ENCODE measurements around the gene KHNYN. TPM values are rescaled to one million over a fixed set of nuclear protein-coding genes. Genes with fewer than 3 reads are reported as not detected.

The KHNYN gene
- total and polyA plus RNA-seq, 2 donors = 37.5 to 51.4 TPM

- H3K36me3 ChIP-seq (ENCODE audit: insufficient read depth) = no peaks in the 10 kb centered on the region
- H3K4me1 ChIP-seq (ENCODE audit: insufficient read depth) = no peaks in the 10 kb centered on the region
- DNase-seq (ENCODE audit: extremely low spot score) = no peak
- no peak overlapping the region for H3K4me3 ChIP-seq (ENCODE audit: low read depth, low read length)
- 72% methylated on average over 12 of the region's 12 CpGs for WGBS
- H3K27ac ChIP-seq (ENCODE audit: low read depth) = no peak overlapping the region
Measured at GRCh38 chr14:24422694-24423601, 6.8 kb upstream of the KHNYN start.

- Histone ChIP-seq H3K27ac (ENCODE audit: low read depth) (no peak overlapping the region), H3K4me1 (ENCODE audit: insufficient read depth) (no peaks in the 10 kb centered on the region), H3K36me3 (ENCODE audit: insufficient read depth) (no peaks in the 10 kb centered on the region), H3K4me3 (ENCODE audit: low read depth, low read length) (no peak overlapping the region)
- DNase-seq (ENCODE audit: extremely low spot score) = no peak
- WGBS = 19% methylated on average over 3 of the region's 3 CpGs
Measured at GRCh38 chr14:24425704-24426103, 4.0 kb upstream of the KHNYN start.

- Histone ChIP-seq H3K4me3 (ENCODE audit: low read depth, low read length) (no peak overlapping the region), H3K4me1 (ENCODE audit: insufficient read depth) (no peaks in the 10 kb centered on the region), H3K36me3 (ENCODE audit: insufficient read depth) (no peaks in the 10 kb centered on the region), H3K27ac (ENCODE audit: low read depth) (no peak overlapping the region)
- DNase-seq (ENCODE audit: extremely low spot score) = no peak
- WGBS = 85% methylated on average over 2 of the region's 2 CpGs
Measured at GRCh38 chr14:24426150-24426911, 3.4 kb upstream of the KHNYN start.

- H3K36me3 ChIP-seq (ENCODE audit: insufficient read depth) = no peaks in the 10 kb centered on the region
- H3K4me1 ChIP-seq (ENCODE audit: insufficient read depth) = no peaks in the 10 kb centered on the region
- H3K4me3 ChIP-seq (ENCODE audit: low read depth, low read length) = no peak overlapping the region
- WGBS = 74% methylated on average over 8 of the region's 8 CpGs
- H3K27ac ChIP-seq (ENCODE audit: low read depth) = no peak overlapping the region
- DNase-seq (ENCODE audit: extremely low spot score) = no peak
Measured at GRCh38 chr14:24426912-24427536, 2.7 kb upstream of the KHNYN start.

GRCh38 chr14:24427537-24428508, 1.9 kb upstream of the KHNYN start:
- H3K4me3 ChIP-seq (ENCODE audit: low read depth, low read length) = no peak overlapping the region
- WGBS = 88% methylated on average over 18 of the region's 18 CpGs
- no peaks in the 10 kb centered on the region for H3K36me3 ChIP-seq (ENCODE audit: insufficient read depth)
- no peaks in the 10 kb centered on the region for H3K4me1 ChIP-seq (ENCODE audit: insufficient read depth)
- peak overlapping the region; percentile 24 for H3K27ac ChIP-seq (ENCODE audit: low read depth)
- no peak for DNase-seq (ENCODE audit: extremely low spot score)

GRCh38 chr14:24428628-24429394, 943 bp upstream of the KHNYN start:
- Histone ChIP-seq H3K4me3 (ENCODE audit: low read depth, low read length) (no peak overlapping the region), H3K36me3 (ENCODE audit: insufficient read depth) (no peaks in the 10 kb centered on the region), H3K4me1 (ENCODE audit: insufficient read depth) (no peaks in the 10 kb centered on the region), H3K27ac (ENCODE audit: low read depth) (peak overlapping the region; percentile 94)
- 88% methylated on average over 18 of the region's 18 CpGs for WGBS
- no peak for DNase-seq (ENCODE audit: extremely low spot score)

GRCh38 chr14:24430143-24430681, 458 bp downstream of the KHNYN start:
- Histone ChIP-seq H3K27ac (ENCODE audit: low read depth) (peak overlapping the region; percentile 100), H3K4me1 (ENCODE audit: insufficient read depth) (no peaks in the 10 kb centered on the region), H3K36me3 (ENCODE audit: insufficient read depth) (no peaks in the 10 kb centered on the region), H3K4me3 (ENCODE audit: low read depth, low read length) (peak overlapping the region; percentile 80)
- under 1% methylated on average over 28 of the region's 28 CpGs for WGBS
- DNase-seq (ENCODE audit: extremely low spot score) = no peak

GRCh38 chr14:24430682-24431568, 1.2 kb downstream of the KHNYN start:
- WGBS = 9% methylated on average over 19 of the region's 19 CpGs

GRCh38 chr14:24431569-24432258, 2.0 kb downstream of the KHNYN start:
- Histone ChIP-seq H3K4me3 (ENCODE audit: low read depth, low read length) (no peak overlapping the region), H3K36me3 (ENCODE audit: insufficient read depth) (no peaks in the 10 kb centered on the region), H3K27ac (ENCODE audit: low read depth) (no peak overlapping the region), H3K4me1 (ENCODE audit: insufficient read depth) (no peaks in the 10 kb centered on the region)
- 37% methylated on average over 15 of the region's 15 CpGs for WGBS
- peak; percentile 53 for DNase-seq (ENCODE audit: extremely low spot score)

More at GRCh38 chr14:24430682-24431568, 1.2 kb downstream of the KHNYN start:
- DNase-seq (ENCODE audit: extremely low spot score) = no peak
- Histone ChIP-seq H3K4me3 (ENCODE audit: low read depth, low read length) (peak overlapping the region; percentile 80), H3K36me3 (ENCODE audit: insufficient read depth) (no peaks in the 10 kb centered on the region), H3K27ac (ENCODE audit: low read depth) (peak overlapping the region; percentile 100), H3K4me1 (ENCODE audit: insufficient read depth) (no peaks in the 10 kb centered on the region)

- Histone ChIP-seq H3K4me3 (ENCODE audit: low read depth, low read length) (no peak overlapping the region), H3K27ac (ENCODE audit: low read depth) (no peak overlapping the region), H3K4me1 (ENCODE audit: insufficient read depth) (no peaks in the 10 kb centered on the region), H3K36me3 (ENCODE audit: insufficient read depth) (no peaks in the 10 kb centered on the region)
- 83% methylated on average over 24 of the region's 24 CpGs for WGBS
- no peak for DNase-seq (ENCODE audit: extremely low spot score)
Measured at GRCh38 chr14:24432259-24433131, 2.7 kb downstream of the KHNYN start.

Data from urinary bladder (tissue), 4 donors.